ENCODE results near the gene CYBRD1.

DNA sequence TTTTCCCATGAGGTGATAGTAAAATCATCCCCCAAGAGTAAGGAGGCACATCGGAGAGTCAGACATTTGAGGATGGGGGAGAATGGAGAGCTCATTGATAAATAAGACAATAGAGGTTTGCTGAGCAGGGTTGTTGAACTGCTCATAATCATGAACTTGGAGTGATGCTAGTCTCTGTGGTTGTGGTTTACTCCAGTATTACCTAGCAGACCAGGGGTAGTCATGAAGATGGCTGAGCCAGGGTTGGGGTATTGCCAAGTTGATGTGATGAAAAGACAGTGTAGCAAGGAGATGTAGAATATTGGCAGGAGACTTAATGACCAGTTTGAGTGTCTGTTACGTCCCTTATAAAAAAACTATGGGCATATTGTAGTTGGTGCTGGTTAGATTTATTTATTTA is 25.4 kb downstream of the CYBRD1 start:
- TF ChIP-seq, protein P1, sequence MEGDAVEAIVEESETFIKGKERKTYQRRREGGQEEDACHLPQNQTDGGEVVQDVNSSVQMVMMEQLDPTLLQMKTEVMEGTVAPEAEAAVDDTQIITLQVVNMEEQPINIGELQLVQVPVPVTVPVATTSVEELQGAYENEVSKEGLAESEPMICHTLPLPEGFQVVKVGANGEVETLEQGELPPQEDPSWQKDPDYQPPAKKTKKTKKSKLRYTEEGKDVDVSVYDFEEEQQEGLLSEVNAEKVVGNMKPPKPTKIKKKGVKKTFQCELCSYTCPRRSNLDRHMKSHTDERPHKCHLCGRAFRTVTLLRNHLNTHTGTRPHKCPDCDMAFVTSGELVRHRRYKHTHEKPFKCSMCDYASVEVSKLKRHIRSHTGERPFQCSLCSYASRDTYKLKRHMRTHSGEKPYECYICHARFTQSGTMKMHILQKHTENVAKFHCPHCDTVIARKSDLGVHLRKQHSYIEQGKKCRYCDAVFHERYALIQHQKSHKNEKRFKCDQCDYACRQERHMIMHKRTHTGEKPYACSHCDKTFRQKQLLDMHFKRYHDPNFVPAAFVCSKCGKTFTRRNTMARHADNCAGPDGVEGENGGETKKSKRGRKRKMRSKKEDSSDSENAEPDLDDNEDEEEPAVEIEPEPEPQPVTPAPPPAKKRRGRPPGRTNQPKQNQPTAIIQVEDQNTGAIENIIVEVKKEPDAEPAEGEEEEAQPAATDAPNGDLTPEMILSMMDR (IDR thresholded peaks at IDR 0.05), result no peak
- TF ChIP-seq POLR2A (IDR thresholded peaks at IDR 0.05), result no peak
